Mononuclear cell (primary cell): ENCODE measurements around the gene SHISA6. TPM values are rescaled to one million over a fixed set of nuclear protein-coding genes. Genes with fewer than 3 reads are reported as not detected.
"Not testable (repeated sequence)": the region's sequence is repeated elsewhere in the genome, so short reads cannot be mapped to it uniquely, and the experiment has no call there.

Source experiments
- H3K27me3 ChIP-seq: 2 replicates; pipeline ENCODE4 v1.6.0; 2011; ENCODE audit warnings: low read length, control low read depth; ENCODE audit not compliant: insufficient read depth
- H3K4me1 ChIP-seq: 2 replicates; pipeline ENCODE4 v1.5.1; 2011; ENCODE audit warnings: mild to moderate bottlenecking, low read length, control low read depth; ENCODE audit not compliant: insufficient read depth
- H3K4me3 ChIP-seq: 2 replicates; pipeline ENCODE4 v1.5.1; 2011; ENCODE audit warnings: mild to moderate bottlenecking, low read length, moderate library complexity
- H3K9me3 ChIP-seq: 2 replicates; pipeline ENCODE4 v1.5.1; 2011; ENCODE audit warnings: low read depth, mild to moderate bottlenecking, control low read depth, low read length
- total RNA-seq: library from RNA; depleted of rRNA; stranded (reverse); fragments of >200 nt; gene quantifications from one replicate; pipeline ENCODE4 v1.2.3, GENCODE V29; 2012

The SHISA6 gene
- total RNA-seq, 1 donor: not detected

DNA sequence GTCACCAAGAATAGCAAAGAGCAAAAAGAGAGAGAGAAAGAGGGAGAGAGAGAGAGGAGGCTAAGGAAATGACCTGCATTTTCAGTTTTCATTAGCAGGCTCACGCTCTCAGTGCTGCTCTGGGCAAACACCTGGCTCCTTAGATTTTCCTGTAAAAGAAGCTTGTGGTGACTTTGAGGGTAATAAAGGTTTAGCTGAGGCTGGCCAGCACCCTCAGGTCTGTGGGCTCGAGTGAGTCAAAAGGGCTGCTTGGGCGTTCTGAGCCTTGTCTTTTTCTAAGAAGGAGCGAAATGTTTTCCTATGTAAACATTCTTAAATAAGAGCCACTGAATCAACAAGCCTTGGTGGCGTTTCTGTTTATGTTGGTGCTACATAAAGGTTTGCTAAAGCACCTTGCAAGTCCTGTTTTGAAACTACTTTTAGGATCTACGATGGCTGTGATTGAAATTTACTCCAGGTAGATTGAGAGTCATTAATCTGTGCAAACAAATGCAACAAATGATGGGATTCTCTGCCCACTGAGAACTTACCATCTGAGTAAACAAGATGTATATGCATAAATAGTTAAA lies 38.8 kb downstream of the SHISA6 start:
- H3K4me3 ChIP-seq: no peak overlapping the region
- H3K4me1 ChIP-seq: no peaks in the 10 kb centered on the region
- no peaks in the 10 kb centered on the region for H3K27me3 ChIP-seq
- H3K9me3 ChIP-seq: no peaks in the 10 kb centered on the region

GRCh38 chr17:11282586-11282985 lies 41.6 kb downstream of the SHISA6 start:
- no peak overlapping the region for H3K4me3 ChIP-seq
- H3K27me3 ChIP-seq: no peaks in the 10 kb centered on the region
- no peaks in the 10 kb centered on the region for H3K9me3 ChIP-seq
- H3K4me1 ChIP-seq: no peaks in the 10 kb centered on the region

- Histone ChIP-seq H3K4me3 (no peak overlapping the region), H3K4me1 (no peaks in the 10 kb centered on the region), H3K27me3 (no peaks in the 10 kb centered on the region), H3K9me3 (no peaks in the 10 kb centered on the region)
Observed at GRCh38 chr17:11284811-11285210, 43.8 kb downstream of the SHISA6 start.

- Histone ChIP-seq H3K4me3 (no peak overlapping the region), H3K27me3 (no peaks in the 10 kb centered on the region), H3K4me1 (no peaks in the 10 kb centered on the region), H3K9me3 (no peaks in the 10 kb centered on the region)
Observed at GRCh38 chr17:11285946-11286345, 44.9 kb downstream of the SHISA6 start.

- Histone ChIP-seq H3K9me3 (no peaks in the 10 kb centered on the region), H3K4me1 (no peaks in the 10 kb centered on the region), H3K27me3 (no peaks in the 10 kb centered on the region), H3K4me3 (no peak overlapping the region)
Observed at GRCh38 chr17:11287791-11288190, 46.8 kb downstream of the SHISA6 start.

- no peaks in the 10 kb centered on the region for H3K9me3 ChIP-seq
- no peaks in the 10 kb centered on the region for H3K4me1 ChIP-seq
- H3K27me3 ChIP-seq: no peaks in the 10 kb centered on the region
- no peak overlapping the region for H3K4me3 ChIP-seq
Observed at GRCh38 chr17:11290814-11291213, 49.8 kb downstream of the SHISA6 start.

GRCh38 chr17:11292491-11292890 lies 51.5 kb downstream of the SHISA6 start:
- Histone ChIP-seq H3K9me3 (no peaks in the 10 kb centered on the region), H3K27me3 (no peaks in the 10 kb centered on the region)

DNA sequence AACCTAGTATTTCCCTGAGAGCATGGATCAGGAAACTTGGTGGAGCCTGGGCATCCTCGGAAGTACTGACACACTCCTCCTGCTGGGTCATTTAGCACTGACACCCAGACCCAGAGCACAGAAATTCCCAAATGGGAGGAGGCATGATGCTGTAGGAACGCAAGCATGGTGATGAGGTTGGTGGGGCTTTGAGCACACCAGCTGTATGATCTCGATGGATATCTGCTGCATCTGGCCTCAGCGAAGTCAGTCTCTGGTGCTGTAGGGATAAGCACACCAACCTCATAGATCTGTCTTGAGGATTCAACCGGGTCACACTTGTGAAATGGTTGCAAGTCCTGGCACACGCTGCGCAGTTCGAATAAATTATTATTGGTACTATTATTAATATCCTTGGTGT lies 52.5 kb downstream of the SHISA6 start:
- Histone ChIP-seq H3K4me1 (no peaks in the 10 kb centered on the region), H3K27me3 (no peaks in the 10 kb centered on the region), H3K9me3 (no peaks in the 10 kb centered on the region), H3K4me3 (no peak overlapping the region)

More at GRCh38 chr17:11292491-11292890, 51.5 kb downstream of the SHISA6 start:
- H3K4me1 ChIP-seq: no peaks in the 10 kb centered on the region
- no peak overlapping the region for H3K4me3 ChIP-seq

DNA sequence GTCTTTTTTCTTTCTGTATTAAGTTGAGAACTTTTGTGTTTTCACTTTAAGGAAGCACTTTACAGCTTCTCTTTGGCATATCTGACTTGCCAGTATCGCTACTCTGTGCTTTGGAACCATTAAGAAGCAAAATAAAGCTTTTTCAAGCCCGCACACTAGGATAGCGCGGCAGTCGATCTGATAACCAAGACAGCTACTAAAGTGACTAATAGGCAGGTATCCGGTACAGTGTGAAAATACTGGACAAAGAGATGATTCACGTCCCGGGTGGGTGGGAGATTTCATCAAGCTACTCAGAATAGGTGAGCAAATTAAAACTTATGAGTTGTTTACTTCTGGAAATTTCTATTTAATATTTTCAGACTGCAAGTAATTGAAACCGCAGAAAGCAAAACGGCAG lies 53.8 kb downstream of the SHISA6 start:
- Histone ChIP-seq H3K4me1 (no peaks in the 10 kb centered on the region), H3K9me3 (no peaks in the 10 kb centered on the region), H3K27me3 (no peaks in the 10 kb centered on the region), H3K4me3 (no peak overlapping the region)

GRCh38 chr17:11296994-11297393 lies 56.0 kb downstream of the SHISA6 start:
- H3K4me1 ChIP-seq: no peaks in the 10 kb centered on the region
- H3K4me3 ChIP-seq: no peak overlapping the region
- no peaks in the 10 kb centered on the region for H3K9me3 ChIP-seq
- no peaks in the 10 kb centered on the region for H3K27me3 ChIP-seq

DNA sequence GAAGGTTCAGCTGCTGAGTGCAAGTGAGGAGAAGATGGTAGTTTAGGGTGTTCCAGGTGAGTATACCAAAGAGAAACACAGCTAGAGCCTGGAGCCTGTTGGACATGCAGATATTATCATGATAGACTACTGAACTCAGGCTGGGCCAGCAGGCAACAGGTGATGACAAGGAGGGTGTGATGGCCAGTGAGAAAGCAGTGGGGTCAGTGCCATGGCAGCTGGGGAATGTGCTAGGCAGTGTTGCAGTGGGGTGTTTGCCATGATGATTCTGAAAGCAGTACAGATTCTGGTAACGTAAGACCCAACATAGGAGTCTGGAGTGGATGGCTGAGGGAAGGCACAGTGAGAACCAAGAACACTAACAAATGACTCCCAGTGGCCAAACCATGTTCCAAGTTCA lies 57.4 kb downstream of the SHISA6 start:
- no peaks in the 10 kb centered on the region for H3K4me1 ChIP-seq
- no peak overlapping the region for H3K4me3 ChIP-seq
- H3K27me3 ChIP-seq: no peaks in the 10 kb centered on the region
- no peaks in the 10 kb centered on the region for H3K9me3 ChIP-seq

DNA sequence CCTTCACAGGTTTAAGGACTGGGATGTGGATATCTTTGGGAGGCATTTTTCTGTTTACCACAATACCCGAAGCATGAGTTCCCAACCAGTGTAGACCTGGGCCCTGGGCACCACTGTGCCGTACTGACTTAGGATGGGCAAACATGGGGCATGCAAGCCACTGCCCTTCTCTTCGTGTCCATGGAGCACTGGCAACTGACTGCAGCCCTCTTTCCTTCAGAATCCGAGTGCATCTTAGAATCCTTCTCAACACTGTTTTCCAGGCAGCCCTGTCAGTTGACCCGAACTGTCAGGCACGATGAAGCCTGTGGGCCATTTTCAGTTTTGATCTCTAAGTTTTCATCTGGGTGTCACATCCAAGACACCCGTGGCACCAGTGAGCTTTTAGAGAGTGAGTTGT lies 59.2 kb downstream of the SHISA6 start:
- Histone ChIP-seq H3K27me3 (no peaks in the 10 kb centered on the region), H3K4me3 (no peak overlapping the region), H3K4me1 (no peaks in the 10 kb centered on the region), H3K9me3 (no peaks in the 10 kb centered on the region)

DNA sequence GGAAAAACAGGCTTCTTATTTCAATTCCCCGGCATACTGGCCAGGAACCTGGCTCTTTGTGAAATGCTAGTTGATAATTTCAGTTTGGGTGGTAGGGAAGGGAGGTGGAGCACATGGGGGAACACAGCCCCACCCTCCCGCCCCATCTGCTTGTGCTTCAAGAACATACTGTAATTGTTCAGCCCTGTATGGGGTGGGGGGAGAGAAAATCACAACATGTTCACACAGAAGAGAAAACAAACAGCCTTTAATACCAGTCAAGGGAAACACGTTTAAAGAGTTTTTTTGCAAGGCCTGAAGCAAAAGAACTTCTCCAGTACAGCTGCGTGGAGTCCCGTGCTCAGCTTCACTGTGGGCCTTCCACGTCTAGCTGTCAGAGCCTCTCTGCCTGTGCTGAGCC lies 59.7 kb downstream of the SHISA6 start:
- H3K4me3 ChIP-seq: no peak overlapping the region
- H3K9me3 ChIP-seq: no peaks in the 10 kb centered on the region
- no peaks in the 10 kb centered on the region for H3K4me1 ChIP-seq
- no peaks in the 10 kb centered on the region for H3K27me3 ChIP-seq

GRCh38 chr17:11301874-11302273 lies 60.9 kb downstream of the SHISA6 start:
- H3K4me3 ChIP-seq, H3K9me3 ChIP-seq, H3K27me3 ChIP-seq, H3K4me1 ChIP-seq: not testable (repeated sequence)

DNA sequence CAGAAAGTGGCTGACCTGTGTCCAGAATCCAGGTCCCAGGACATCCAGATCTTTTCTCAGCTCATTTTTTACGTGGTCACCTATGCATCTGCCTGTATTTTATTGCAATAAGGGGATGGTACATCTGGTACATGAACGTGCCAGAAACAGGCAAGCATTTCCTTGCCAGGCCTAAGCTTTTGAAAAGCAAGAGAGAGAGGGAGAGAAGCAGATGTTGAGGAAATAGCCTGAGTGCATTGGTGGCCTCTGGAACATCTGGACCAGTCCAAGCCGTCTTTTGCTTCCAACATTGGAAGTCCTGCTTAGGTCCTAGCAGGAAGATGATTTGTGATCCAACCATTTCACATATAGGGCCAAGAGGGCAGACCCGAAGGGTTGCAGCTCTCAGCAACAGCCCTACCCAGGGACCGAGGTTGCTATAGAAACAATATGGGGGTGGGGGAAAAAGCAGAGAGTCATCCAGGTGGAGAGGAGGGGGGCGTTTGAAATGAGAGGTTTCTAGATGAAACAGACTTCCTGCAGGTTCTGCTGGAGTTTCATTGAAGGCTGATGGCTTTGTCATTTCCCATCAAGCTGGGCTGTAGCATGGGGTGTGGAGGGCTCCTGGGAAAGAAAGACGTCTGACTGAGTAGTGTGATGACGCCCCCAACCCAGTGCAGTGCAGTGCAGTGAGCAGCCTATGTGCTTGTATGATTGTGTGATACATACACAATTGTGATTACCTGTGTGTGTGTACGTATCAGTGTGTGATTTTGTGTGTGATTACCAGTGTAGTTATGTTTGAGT lies 61.6 kb downstream of the SHISA6 start:
- Histone ChIP-seq H3K4me1 (no peaks in the 10 kb centered on the region), H3K4me3 (no peak overlapping the region), H3K27me3 (no peaks in the 10 kb centered on the region), H3K9me3 (no peaks in the 10 kb centered on the region)

GRCh38 chr17:11303773-11304394 lies 62.9 kb downstream of the SHISA6 start:
- Histone ChIP-seq H3K9me3 (no peaks in the 10 kb centered on the region), H3K4me1 (no peaks in the 10 kb centered on the region), H3K4me3 (no peak overlapping the region), H3K27me3 (no peaks in the 10 kb centered on the region)
